ENCODE results near the gene SORD.
A peak's percentile ranks its signal among the peaks of the same experiment; 100 is the strongest.

Gene SORD

DNA sequence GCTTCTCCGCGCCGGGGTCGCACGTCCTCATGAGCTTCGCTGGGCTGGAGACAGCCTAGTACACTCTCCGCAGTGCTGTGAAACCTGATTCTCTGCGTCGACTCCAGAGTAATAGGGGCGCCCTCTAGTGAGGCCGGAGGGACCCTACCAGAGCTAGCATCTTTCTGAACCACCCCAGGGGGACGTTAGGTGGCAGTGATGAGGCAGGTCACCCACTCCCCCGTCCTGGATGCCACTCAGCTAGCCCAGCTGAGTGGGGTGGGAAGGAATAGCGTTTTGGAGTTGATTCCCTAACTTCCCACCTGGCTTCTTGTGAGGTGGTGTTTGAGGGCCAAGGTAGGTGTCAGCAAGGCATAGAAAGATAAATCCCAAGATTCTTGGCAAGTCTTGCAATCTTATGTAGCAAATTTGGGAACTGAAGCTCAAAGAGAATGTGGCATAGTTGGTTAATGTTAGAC, 95.2 kb downstream of the SORD start:
- DNase-seq, result peak; percentile 91

GRCh38 chr15:45118996-45119395, 96.0 kb downstream of the SORD start:
- no peak for DNase-seq

DNA sequence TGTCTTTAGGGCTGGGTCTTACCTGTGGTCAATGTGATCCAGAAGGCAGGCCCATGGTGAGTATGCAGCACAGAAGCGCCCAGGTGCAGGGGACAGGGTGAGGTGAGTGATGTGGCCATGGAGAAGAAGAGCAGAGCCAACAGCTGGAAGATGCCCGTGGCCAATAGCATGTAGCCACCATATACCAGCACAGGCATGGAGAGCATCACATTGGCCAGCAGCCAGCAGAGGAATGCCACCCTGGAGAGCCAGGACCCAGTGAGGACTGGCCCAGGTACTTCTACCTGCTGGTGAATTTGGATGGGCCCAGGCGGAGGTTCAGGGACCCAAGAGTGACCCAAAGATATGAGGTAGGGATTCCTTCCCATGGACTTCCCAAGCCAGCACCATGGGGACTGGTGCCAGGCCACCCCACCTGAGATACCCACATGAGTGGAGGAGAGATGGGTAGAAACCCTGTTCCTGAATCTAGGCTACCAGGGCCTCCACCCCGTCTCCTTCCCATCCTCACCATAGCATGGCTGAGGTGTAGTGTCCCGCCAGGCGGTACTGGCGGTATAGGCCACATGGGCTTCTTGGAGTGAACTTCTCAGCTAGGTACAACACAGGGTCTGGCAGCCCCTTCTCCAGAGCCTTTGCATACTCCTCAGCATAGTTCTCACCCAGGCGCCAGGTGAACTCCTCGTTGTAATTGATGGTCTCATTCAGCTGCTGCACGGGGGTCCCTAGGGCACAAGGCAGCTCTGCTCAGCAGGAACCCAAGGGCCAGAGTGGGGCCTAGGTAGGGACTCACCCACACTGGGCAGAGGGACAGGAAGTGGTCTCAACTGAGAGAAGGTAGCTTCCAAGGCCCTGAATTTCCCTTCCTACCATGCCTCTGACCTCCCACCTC, 97.3 kb downstream of the SORD start:
- DNase-seq, result no peak

GRCh38 chr15:45121020-45121419, 98.0 kb downstream of the SORD start:
- no peak for DNase-seq

- DNase-seq, result peak; percentile 86
Measured at GRCh38 chr15:45121706-45122417, 98.9 kb downstream of the SORD start.

GRCh38 chr15:45122719-45123118, 99.7 kb downstream of the SORD start:
- DNase-seq, result no peak

DNA sequence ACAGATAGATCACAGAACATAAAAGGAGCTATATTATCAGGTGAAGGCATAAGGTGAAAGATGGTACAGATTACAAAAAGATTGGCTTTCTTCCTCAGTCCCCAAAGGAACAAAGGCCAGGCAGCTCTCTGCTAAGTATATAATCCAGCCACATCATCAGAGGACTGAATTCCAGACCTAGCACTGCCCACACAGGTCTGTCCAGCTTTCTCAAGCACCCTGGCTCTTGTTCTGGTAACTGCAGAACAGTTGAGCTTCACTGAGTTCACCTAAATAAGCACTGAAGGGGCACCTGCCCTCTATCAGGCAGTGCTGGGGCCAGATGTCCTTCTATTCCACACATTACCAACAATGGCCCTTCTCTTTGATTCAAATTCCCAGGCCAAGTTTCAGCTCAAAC, 100.4 kb downstream of the SORD start:
- no peak for DNase-seq

GRCh38 chr15:45126535-45127158, 103.7 kb downstream of the SORD start:
- peak; percentile 49 for DNase-seq

Data from suppressor macrophage treated with lipopolysaccharide for 4 hours (primary cell).